GM18951 (cell line): ENCODE results near the gene CCDC195.

Source experiments
- POLR2A ChIP-seq: IDR thresholded peaks from 4 replicates; pipeline ENCODE4 v1.6.1; 2011; ENCODE audit warnings: mild to moderate bottlenecking; ENCODE audit not compliant: insufficient read length, insufficient read depth; ENCODE audit errors: extremely low read depth
- in situ Hi-C: fragments of 300-500 bp; cut with MboI; formaldehyde crosslinking; loops from one replicate; pipeline ENCODE4 v1.12.0; 2022; ENCODE audit warnings: low sequenced_read_pairs, mixed read lengths, inconsistent platforms; ENCODE audit not compliant: unreplicated experiment

Gene CCDC195

GRCh38 chr2:224716201-224716600 lies at the start of gene CCDC195:
Gene CCDC195, minus strand, starts transcription at chr2:224716365. Its CDS starts 0 bp downstream, at chr2:224716365.
- no peak for TF ChIP-seq POLR2A
- in situ Hi-C loops: no loop called here

- in situ Hi-C loops: no loop called here
- TF ChIP-seq POLR2A: no peak
These were observed 48.5 kb upstream of the CCDC195 start for GRCh38 chr2:224764565-224765236.

GRCh38 chr2:224757934-224758548 lies 41.9 kb upstream of the CCDC195 start:
- in situ Hi-C loops: no loop called here
- no peak for TF ChIP-seq POLR2A

- TF ChIP-seq POLR2A: no peak
- in situ Hi-C loops: no loop called here
These were observed 37.8 kb upstream of the CCDC195 start for GRCh38 chr2:224753743-224754540.

- TF ChIP-seq POLR2A: no peak
- in situ Hi-C loops: no loop called here
These were observed 36.0 kb upstream of the CCDC195 start for GRCh38 chr2:224751996-224752698.

- TF ChIP-seq POLR2A: no peak
These were observed 33.0 kb upstream of the CCDC195 start for GRCh38 chr2:224749136-224749535.

GRCh38 chr2:224747765-224748164 lies 31.6 kb upstream of the CCDC195 start:
- in situ Hi-C loops: no loop called here
- no peak for TF ChIP-seq POLR2A

More at GRCh38 chr2:224749136-224749535, 33.0 kb upstream of the CCDC195 start:
- in situ Hi-C loops: no loop called here

GRCh38 chr2:224736227-224736626 lies 20.1 kb upstream of the CCDC195 start:
- no peak for TF ChIP-seq POLR2A
- in situ Hi-C loops: no loop called here

GRCh38 chr2:224734949-224735348 lies 18.8 kb upstream of the CCDC195 start:
- in situ Hi-C loops: no loop called here
- TF ChIP-seq POLR2A: no peak

- in situ Hi-C loops: no loop called here
- no peak for TF ChIP-seq POLR2A
These were observed 15.5 kb upstream of the CCDC195 start for GRCh38 chr2:224731665-224732064.

- in situ Hi-C loops: no loop called here
- no peak for TF ChIP-seq POLR2A
These were observed 13.3 kb upstream of the CCDC195 start for GRCh38 chr2:224729435-224729834.

GRCh38 chr2:224724331-224724730 lies 8.2 kb upstream of the CCDC195 start:
- in situ Hi-C loops: no loop called here
- no peak for TF ChIP-seq POLR2A
